Measurements from ENCODE around the gene ADAP1. TPM values are rescaled to one million over a fixed set of nuclear protein-coding genes. Genes with fewer than 3 reads are reported as not detected.
A peak's percentile ranks its signal among the peaks of the same experiment; 100 is the strongest.
"Not testable (repeated sequence)": the region's sequence is repeated elsewhere in the genome, so short reads cannot be mapped to it uniquely, and the experiment has no call there.

ADAP1 gene
- total RNA-seq, 4 donors from 2014 or later: 44.8 to 106 (median 60.1) TPM

DNA sequence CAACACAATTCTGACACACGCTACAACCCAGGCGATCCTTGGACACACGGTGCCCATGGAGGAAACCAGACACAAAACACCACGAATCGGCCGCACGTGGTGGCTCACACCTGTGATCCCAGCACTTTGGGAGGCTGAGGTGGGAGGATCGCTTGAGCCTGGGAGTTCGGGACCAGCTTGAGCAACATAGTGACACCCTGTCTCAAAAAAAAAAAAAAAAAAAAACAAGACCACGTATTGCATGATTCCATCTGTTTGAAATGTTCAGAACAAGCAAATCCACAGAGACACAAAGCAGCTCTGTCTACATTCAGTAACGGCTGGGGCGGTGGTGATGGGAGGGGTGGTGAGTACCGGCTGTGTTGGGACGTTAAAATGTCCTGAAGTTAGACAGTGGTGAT is 25.2 kb downstream of the ADAP1 start:
- no peak for ATAC-seq
- WGBS, 2 donors (ENCODE audit: low coverage in 1 of 2): 40 to 70% methylated on average over 1 to 4 of the region's 14 CpGs
- H3K27me3 ChIP-seq: no peaks in the 10 kb centered on the region
- no peaks in the 10 kb centered on the region for H3K9me3 ChIP-seq
- TF ChIP-seq POLR2A (IDR thresholded peaks at IDR 0.05) (no peak), CTCF (IDR thresholded peaks at IDR 0.05) (no peak), POLR2AphosphoS5 (IDR thresholded peaks at IDR 0.05) (no peak), EP300 (IDR thresholded peaks at IDR 0.05) (no peak)
- H3K4me1 ChIP-seq: peaks cover 0 to 47% (median 0%) of the 10 kb centered on the region in 3 donors
- H3K27ac ChIP-seq: peak overlapping the region in 2 of 4 donors; percentile 77 to 81
- H3K4me3 ChIP-seq: no peak overlapping the region
- H3K36me3 ChIP-seq: peaks cover 0 to under 1% of the 10 kb centered on the region in 2 donors

- Histone ChIP-seq H3K4me3 (no peak overlapping the region), H3K27me3 (no peaks in the 10 kb centered on the region), H3K9me3 (no peaks in the 10 kb centered on the region), H3K27ac (peak overlapping the region in 3 of 4 donors; percentile 41 to 81 (median 77)), H3K4me1 (peaks cover 0 to 66% (median 2%) of the 10 kb centered on the region in 3 donors), H3K36me3 (no peaks in the 10 kb centered on the region)
- TF ChIP-seq POLR2AphosphoS5 (IDR thresholded peaks at IDR 0.05) (no peak), POLR2A (IDR thresholded peaks at IDR 0.05) (no peak), CTCF (IDR thresholded peaks at IDR 0.05) (no peak), EP300 (IDR thresholded peaks at IDR 0.05) (no peak)
- WGBS, 2 donors (ENCODE audit: low coverage in 1 of 2): 64 to 100% methylated on average over 1 to 6 of the region's 21 CpGs
- no peak for ATAC-seq
These were observed 27.3 kb downstream of the ADAP1 start for GRCh38 chr7:927031-927671.

DNA sequence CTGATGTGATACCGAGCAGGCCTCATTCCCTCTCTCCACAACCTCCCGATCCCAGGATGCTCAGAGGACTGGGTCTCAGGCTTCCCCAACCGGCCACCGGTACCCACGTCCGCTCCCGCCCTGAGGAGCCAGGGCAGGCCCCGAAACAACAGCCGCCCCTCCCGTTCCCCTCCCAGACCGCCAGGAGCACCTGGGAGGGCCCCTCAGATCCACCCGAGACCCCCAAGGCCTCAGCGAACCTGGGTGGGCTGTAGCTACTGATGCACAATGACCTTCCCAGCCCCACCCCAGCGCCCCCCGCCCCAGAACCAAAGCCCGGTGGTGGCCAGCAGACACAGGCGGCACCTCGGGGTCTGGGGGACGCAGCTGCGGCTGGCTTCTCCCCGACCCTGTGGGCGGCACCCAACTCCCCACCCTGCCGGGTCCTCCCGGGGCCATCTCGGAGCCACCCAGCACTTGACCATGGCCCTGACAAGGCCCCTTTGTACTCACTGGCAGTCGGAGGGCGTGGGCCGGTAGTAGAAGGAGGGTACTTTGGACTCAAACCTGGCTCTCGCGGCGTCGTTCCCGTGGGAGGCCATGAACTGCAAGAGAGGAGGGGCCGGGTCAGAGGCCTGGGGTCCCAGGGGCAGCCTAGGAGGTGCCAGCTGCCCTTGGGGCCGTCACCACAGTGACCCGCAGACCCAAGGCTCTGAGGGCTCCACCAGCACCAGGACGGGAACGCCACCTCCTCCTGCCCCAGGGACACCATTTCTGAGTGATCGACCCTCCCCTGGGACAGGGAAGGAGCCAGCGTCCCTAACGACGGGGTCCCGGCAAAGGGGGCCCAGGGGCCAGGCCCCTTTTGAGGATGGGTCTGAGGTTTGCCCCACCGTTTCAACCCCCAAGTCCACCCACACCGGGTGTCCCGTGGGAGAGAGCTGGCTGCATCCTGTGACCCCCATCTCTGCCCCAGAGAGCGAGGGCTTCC is 28.1 kb downstream of the ADAP1 start:
- peaks cover 0 to 75% (median 2%) of the 10 kb centered on the region in 3 donors for H3K4me1 ChIP-seq
- H3K4me3 ChIP-seq: no peak overlapping the region
- peak overlapping the region in 3 of 4 donors; percentile 41 to 81 (median 77) for H3K27ac ChIP-seq
- no peaks in the 10 kb centered on the region for H3K27me3 ChIP-seq
- 88% methylated on average over 4 of the region's 47 CpGs; no CpG with 5 or more reads in 1 of the 2 donors for WGBS, 2 donors (ENCODE audit: low coverage in 1 of 2)
- ATAC-seq: no peak
- no peak for TF ChIP-seq POLR2AphosphoS5 (IDR thresholded peaks at IDR 0.05)
- no peak for TF ChIP-seq EP300 (IDR thresholded peaks at IDR 0.05)
- no peaks in the 10 kb centered on the region for H3K36me3 ChIP-seq
- H3K9me3 ChIP-seq: no peaks in the 10 kb centered on the region

DNA sequence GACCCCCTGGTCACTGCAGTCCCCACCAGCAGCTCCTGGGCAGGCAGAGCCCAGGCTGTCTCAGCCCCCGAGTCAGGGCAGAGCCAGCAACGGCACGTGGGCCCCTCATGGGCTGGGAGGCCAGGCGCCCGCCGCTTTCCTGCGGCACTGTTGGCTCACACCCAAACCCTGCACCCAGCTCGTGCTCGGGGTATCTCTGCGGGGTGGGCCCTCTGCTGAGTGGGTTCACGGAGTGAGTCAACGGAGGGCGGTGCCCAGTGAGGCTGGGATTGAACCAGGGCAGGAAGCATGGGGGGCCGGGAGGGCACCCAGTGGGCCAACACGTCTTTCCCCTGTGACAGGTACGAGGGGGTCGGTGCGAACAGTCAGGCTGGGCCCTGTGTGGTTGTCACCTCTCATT is 28.9 kb downstream of the ADAP1 start:
- Histone ChIP-seq H3K9me3 (no peaks in the 10 kb centered on the region), H3K27me3 (no peaks in the 10 kb centered on the region), H3K4me3 (no peak overlapping the region), H3K4me1 (peaks cover 0 to 75% (median 2%) of the 10 kb centered on the region in 3 donors), H3K36me3 (no peaks in the 10 kb centered on the region), H3K27ac (peak overlapping the region in 3 of 4 donors; percentile 41 to 81 (median 77))
- TF ChIP-seq CTCF (IDR thresholded peaks at IDR 0.05) (no peak), POLR2AphosphoS5 (IDR thresholded peaks at IDR 0.05) (no peak), EP300 (IDR thresholded peaks at IDR 0.05) (no peak), POLR2A (IDR thresholded peaks at IDR 0.05) (no peak)
- 72% methylated on average over 7 of the region's 18 CpGs; no CpG with 5 or more reads in 1 of the 2 donors for WGBS, 2 donors (ENCODE audit: low coverage in 1 of 2)
- no peak for ATAC-seq

DNA sequence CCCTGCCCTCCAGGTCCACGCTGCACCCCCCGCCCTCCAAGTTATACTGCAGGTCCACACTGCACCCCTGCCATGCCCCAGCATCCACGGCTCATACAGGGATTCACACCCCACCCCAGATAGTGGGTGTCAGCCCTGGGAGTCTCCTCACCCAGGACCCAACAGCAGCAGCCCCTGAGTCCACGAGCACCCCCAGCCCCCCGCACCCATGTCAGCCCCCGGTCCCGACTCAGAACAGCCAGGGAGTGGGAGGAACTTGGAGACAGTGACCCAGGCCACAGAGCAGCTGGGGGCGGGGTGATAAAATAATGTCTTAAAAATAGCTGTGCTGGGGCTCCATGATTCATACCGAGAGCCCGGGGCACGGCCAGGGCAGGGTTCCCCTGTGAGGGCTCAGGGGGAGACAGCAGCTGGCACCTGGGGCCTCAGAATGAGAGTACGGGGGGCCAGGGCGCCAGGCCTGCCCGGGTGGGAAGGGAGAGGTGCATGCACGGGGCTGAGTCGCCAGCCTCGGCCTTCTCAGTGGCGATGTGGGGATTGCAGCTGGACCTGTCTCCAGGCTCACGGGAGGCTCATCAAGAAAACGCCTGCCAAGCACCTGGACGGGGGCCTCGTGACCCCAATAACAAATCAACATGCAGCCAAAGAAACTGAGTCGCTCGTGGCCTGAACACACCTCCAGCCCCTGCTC is 29.8 kb downstream of the ADAP1 start:
- WGBS, 2 donors (ENCODE audit: low coverage in 1 of 2): 28 to 41% methylated on average over 6 to 9 of the region's 24 CpGs
- peak overlapping the region in 2 of 4 donors; percentile 19 to 77 for H3K27ac ChIP-seq
- H3K27me3 ChIP-seq: no peaks in the 10 kb centered on the region

GRCh38 chr7:924042-924441 is 30.4 kb downstream of the ADAP1 start:
- WGBS, 2 donors (ENCODE audit: low coverage in 1 of 2): 85% methylated on average over 4 of the region's 25 CpGs; no CpG with 5 or more reads in 1 of the 2 donors
- H3K36me3 ChIP-seq, ATAC-seq, H3K27me3 ChIP-seq, H3K4me3 ChIP-seq, H3K9me3 ChIP-seq: not testable (repeated sequence)
- H3K4me1 ChIP-seq: peaks cover 0 to 71% (median 2%) of the 10 kb centered on the region in 3 donors
- H3K27ac ChIP-seq: peak overlapping the region in 1 of 4 donors; percentile 73

More for the DNA sequence above, 29.8 kb downstream of the ADAP1 start:
- no peaks in the 10 kb centered on the region for H3K36me3 ChIP-seq
- H3K4me3 ChIP-seq: no peak overlapping the region
- TF ChIP-seq POLR2AphosphoS5 (IDR thresholded peaks at IDR 0.05) (no peak), POLR2A (IDR thresholded peaks at IDR 0.05) (no peak), CTCF (IDR thresholded peaks at IDR 0.05) (no peak), EP300 (IDR thresholded peaks at IDR 0.05) (no peak)
- ATAC-seq: no peak
- no peaks in the 10 kb centered on the region for H3K9me3 ChIP-seq
- H3K4me1 ChIP-seq: peaks cover 0 to 75% (median 2%) of the 10 kb centered on the region in 3 donors

All from gastroesophageal sphincter (tissue), 4 donors.